ENCODE results near the gene PFDN6. TPM values are rescaled to one million over a fixed set of nuclear protein-coding genes. Genes with fewer than 3 reads are reported as not detected.

PFDN6 gene
- total and polyA plus RNA-seq, 10 of the 15 experiments (the other 5 are each of a cell fraction or from before 2014, with no cell fraction given), result 3.1 to 168 (median 82.6) TPM

DNA sequence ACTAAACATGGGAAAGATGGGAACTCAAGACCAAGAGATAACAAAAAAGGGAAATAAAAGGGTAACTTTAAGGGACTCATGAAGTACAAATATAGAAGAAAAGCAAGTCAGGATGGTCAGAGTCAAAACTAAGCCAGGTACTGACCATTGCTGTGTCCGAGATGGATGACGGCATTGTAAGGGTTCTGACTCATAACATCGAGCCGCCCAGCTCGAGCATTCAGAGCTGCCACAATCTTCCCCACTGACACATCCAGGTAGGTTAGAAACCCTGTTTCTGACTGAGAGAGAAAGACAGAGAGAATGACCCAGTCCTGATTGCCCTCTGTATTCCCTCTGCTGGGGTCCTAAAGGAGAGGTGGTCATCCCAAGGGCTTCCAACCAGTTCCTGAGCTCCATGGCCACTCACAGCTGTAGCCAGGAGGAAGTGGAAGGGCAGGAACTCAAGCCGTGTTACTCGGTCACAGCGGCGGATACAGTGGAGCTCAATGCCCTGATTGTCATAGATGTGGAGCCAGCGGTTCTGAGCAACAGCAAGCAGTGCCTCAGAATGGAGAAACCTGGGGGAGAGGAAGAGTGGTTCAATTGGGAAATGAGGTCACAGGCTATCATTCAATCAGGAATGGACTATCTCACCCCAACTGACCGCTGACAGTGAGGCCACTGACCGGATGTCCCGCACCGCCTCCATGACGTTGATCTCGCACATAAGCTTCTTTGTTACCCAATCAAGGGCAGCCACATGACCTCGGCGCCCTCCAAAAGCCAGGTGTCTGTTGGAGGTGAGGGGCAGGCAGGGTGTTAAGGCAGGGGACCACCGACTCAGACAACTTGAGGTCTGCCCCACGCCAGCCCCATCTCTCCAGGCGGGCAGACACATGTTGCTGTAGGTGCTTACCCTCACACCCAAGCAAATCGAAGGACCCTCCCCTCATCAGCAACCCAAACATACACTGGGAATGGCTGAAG is 2.2 kb upstream of the PFDN6 start (continued):
- no peak for TF ChIP-seq SMAD1 (IDR thresholded peaks at IDR 0.05; ENCODE audit: low read depth, partially characterized antibody)

DNA sequence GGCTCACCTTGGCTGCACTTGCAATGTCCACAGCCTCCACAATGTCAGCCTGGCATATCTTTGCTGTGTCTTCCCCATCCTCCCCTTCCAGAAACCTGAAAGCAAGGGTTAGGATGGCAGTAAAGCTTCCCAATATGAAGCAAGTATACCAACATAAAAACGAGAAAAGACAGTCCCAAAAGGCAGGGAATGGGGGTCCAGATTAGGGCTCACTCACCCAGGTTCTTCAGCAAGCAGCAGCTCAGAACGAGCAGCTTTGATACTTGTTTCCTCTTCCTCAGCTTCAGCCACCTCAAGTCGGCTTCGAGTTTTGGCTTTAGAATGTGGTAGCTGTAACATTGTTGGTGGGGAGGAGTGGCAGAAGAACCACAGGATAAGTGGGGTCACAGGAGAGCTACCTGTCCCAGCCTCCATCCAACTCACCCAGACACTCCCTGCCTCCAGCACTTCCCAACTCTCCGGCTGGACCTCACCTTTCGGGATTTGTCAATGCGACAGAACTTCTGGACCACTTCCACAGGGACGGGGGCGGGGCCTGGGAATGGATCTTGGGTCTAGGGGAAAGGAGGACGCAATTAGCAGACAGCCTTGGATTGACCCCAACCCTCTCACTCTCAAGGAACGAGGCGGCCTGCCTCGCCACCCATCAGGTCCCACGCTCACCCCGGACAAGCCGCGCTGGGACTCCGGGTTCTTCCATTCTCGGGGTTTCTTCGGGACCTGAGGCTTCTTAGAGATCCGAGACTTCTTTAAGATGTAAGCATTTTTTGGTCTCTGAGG is 1.1 kb upstream of the PFDN6 start:
- WGBS (ENCODE audit: insufficient coverage, insufficient replicate concordance, low lambda C conversion rate, missing lambda C conversion rate), result 2% methylated on average over 21 of the region's 21 CpGs
- ATAC-seq (peak; percentile 2; the same call in 2 of the 3 replicates), FAIRE-seq (no peak), DNase-seq (ENCODE audit: low read depth, low spot score) (no peak)
- RAD21 ChIA-PET (ENCODE audit: unreplicated experiment), result interaction anchor here (1.2 to 2.6 kb wide), 9 partner anchors 10 to 142 kb away, joined by 4 to 12 read pairs (median 8); partner anchors contain the start of genes B3GALT4, RPS18, VPS52 and ZBTB22
- CTCF ChIA-PET, result interaction anchor here (1.2 to 5.0 kb wide), 3 partner anchors 11 to 56 kb away, joined by 4 to 28 read pairs (median 8); partner anchors contain the start of genes B3GALT4 and RGL2
- Histone ChIP-seq H3K27ac (ENCODE audit: control insufficient read depth, insufficient read depth) (no peak overlapping the region), H3K9me3 (replicated peaks; ENCODE audit: control insufficient read depth, insufficient read depth, low read length) (no peaks in the 10 kb centered on the region), H4K20me1 (ENCODE audit: control insufficient read depth, insufficient read depth) (no peaks in the 10 kb centered on the region), H3K4me2 (ENCODE audit: control insufficient read depth, insufficient read depth) (peak overlapping the region; percentile 46), H3K79me2 (ENCODE audit: control insufficient read depth, insufficient read depth, low read length) (peaks cover 31% of the 10 kb centered on the region), H3K36me3 (ENCODE audit: control insufficient read depth in 2 of 2, insufficient read depth in 2 of 2, low read length in 1 of 2) (peaks cover 2 to 36% of the 10 kb centered on the region in 2 experiments; a peak in 3 of 4 replicates), H2AFZ (ENCODE audit: control insufficient read depth, low read depth, low read length) (peak overlapping the region; percentile 98), H3K4me3 (peak overlapping the region; percentile 78), H3K27me3 (replicated peaks in 1 of 2; ENCODE audit: control insufficient read depth in 2 of 2, insufficient read depth in 2 of 2, low read length in 1 of 2) (no peaks in the 10 kb centered on the region), H3K4me1 (ENCODE audit: control insufficient read depth, insufficient read depth, low read length) (no peaks in the 10 kb centered on the region), H3K9ac (ENCODE audit: control insufficient read depth, insufficient read depth, low read length) (peak overlapping the region; percentile 73)
- intact Hi-C loops (cut with micrococcal nuclease; ENCODE audit: unreplicated experiment), result no loop called here
- BruUV-seq (replicated peaks), result TSS peak; percentile 85
- POLR2A ChIA-PET, result interaction anchor here (0.8 to 3.5 kb wide), 11 partner anchors 10 to 129 kb away, joined by 3 to 60 read pairs (median 8); partner anchors contain the start of genes B3GALT4, CUTA, RGL2 and RPS18
- SMC1A ChIA-PET (ENCODE audit: uncharacterized antibody, unreplicated experiment), result interaction anchor here (1.3 to 4.4 kb wide), 7 partner anchors 9 to 30 kb away, joined by 3 to 25 read pairs (median 5); partner anchors contain the start of genes B3GALT4, RPS18, VPS52 and ZBTB22
- in situ Hi-C loops (cut with MboI), result no loop called here
- TF ChIP-seq, protein P1, sequence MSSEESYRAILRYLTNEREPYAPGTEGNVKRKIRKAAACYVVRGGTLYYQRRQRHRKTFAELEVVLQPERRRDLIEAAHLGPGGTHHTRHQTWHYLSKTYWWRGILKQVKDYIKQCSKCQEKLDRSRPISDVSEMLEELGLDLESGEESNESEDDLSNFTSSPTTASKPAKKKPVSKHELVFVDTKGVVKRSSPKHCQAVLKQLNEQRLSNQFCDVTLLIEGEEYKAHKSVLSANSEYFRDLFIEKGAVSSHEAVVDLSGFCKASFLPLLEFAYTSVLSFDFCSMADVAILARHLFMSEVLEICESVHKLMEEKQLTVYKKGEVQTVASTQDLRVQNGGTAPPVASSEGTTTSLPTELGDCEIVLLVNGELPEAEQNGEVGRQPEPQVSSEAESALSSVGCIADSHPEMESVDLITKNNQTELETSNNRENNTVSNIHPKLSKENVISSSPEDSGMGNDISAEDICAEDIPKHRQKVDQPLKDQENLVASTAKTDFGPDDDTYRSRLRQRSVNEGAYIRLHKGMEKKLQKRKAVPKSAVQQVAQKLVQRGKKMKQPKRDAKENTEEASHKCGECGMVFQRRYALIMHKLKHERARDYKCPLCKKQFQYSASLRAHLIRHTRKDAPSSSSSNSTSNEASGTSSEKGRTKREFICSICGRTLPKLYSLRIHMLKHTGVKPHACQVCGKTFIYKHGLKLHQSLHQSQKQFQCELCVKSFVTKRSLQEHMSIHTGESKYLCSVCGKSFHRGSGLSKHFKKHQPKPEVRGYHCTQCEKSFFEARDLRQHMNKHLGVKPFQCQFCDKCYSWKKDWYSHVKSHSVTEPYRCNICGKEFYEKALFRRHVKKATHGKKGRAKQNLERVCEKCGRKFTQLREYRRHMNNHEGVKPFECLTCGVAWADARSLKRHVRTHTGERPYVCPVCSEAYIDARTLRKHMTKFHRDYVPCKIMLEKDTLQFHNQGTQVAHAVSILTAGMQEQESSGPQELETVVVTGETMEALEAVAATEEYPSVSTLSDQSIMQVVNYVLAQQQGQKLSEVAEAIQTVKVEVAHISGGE (CRISPR knock-in tag; IDR thresholded peaks at IDR 0.05), result no peak
- no peak for TF ChIP-seq IRF4 (IDR thresholded peaks at IDR 0.05; ENCODE audit: low read depth, low read length)
- TF ChIP-seq RAD21 (IDR thresholded peaks at IDR 0.05; ENCODE audit: insufficient read depth, low read depth, low read length), result no peak
- no peak for TF ChIP-seq CREM (IDR thresholded peaks at IDR 0.05; ENCODE audit: low read depth)
- no peak for TF ChIP-seq CBX5 (IDR thresholded peaks at IDR 0.05; ENCODE audit: low read depth)
- no peak for TF ChIP-seq ZNF207 (IDR thresholded peaks at IDR 0.05; ENCODE audit: borderline replicate concordance)
- no peak for TF ChIP-seq IKZF2 (IDR thresholded peaks at IDR 0.05)
- TF ChIP-seq, protein P2, sequence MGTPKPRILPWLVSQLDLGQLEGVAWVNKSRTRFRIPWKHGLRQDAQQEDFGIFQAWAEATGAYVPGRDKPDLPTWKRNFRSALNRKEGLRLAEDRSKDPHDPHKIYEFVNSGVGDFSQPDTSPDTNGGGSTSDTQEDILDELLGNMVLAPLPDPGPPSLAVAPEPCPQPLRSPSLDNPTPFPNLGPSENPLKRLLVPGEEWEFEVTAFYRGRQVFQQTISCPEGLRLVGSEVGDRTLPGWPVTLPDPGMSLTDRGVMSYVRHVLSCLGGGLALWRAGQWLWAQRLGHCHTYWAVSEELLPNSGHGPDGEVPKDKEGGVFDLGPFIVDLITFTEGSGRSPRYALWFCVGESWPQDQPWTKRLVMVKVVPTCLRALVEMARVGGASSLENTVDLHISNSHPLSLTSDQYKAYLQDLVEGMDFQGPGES (IDR thresholded peaks at IDR 0.05), result no peak
- TF ChIP-seq BRCA1 (IDR thresholded peaks at IDR 0.05; ENCODE audit: low read depth, low read length), result no peak
- no peak for TF ChIP-seq SIX5 (IDR thresholded peaks at IDR 0.05; ENCODE audit: low read depth, low read length, severe bottlenecking)
- TF ChIP-seq, protein P3, sequence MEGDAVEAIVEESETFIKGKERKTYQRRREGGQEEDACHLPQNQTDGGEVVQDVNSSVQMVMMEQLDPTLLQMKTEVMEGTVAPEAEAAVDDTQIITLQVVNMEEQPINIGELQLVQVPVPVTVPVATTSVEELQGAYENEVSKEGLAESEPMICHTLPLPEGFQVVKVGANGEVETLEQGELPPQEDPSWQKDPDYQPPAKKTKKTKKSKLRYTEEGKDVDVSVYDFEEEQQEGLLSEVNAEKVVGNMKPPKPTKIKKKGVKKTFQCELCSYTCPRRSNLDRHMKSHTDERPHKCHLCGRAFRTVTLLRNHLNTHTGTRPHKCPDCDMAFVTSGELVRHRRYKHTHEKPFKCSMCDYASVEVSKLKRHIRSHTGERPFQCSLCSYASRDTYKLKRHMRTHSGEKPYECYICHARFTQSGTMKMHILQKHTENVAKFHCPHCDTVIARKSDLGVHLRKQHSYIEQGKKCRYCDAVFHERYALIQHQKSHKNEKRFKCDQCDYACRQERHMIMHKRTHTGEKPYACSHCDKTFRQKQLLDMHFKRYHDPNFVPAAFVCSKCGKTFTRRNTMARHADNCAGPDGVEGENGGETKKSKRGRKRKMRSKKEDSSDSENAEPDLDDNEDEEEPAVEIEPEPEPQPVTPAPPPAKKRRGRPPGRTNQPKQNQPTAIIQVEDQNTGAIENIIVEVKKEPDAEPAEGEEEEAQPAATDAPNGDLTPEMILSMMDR (IDR thresholded peaks at IDR 0.05 in 2 of 3, conservative IDR thresholded peaks at IDR 0.05 in 1 of 3; ENCODE audit: control insufficient read depth in 2 of 3, extremely low read depth in 1 of 3, insufficient read depth in 1 of 3, low read depth in 3 of 3, low read length in 3 of 3), result no peak
- TF ChIP-seq NBN (IDR thresholded peaks at IDR 0.05), result no peak
